HG02938 (cell line): ENCODE results near the gene ATP6V1G2.
"Not testable (repeated sequence)": the region's sequence is repeated elsewhere in the genome, so short reads cannot be mapped to it uniquely, and the experiment has no call there.

Experiments used
- ATAC-seq: cut with Tn5 transposase; IDR thresholded peaks from one replicate; pipeline ENCODE4 v1.9.1; 2021; ENCODE audit warnings: mild to moderate bottlenecking, moderate library complexity; ENCODE audit not compliant: unreplicated experiment

ATP6V1G2 gene

GRCh38 chr6:31529329-31530150 lies 16.9 kb downstream of the ATP6V1G2 start:
- no peak for ATAC-seq

GRCh38 chr6:31528821-31529328 lies 17.5 kb downstream of the ATP6V1G2 start, which contains the start of gene MCCD1:
Gene MCCD1 (plus strand): TSS chr6:31528962. CDS start chr6:31529015, 53 bp downstream.
- ATAC-seq: no peak

GRCh38 chr6:31528307-31528777 lies 18.1 kb downstream of the ATP6V1G2 start:
- no peak for ATAC-seq

- no peak for ATAC-seq
These were observed 20.3 kb downstream of the ATP6V1G2 start for GRCh38 chr6:31525932-31526591.

GRCh38 chr6:31525553-31525931 lies 20.9 kb downstream of the ATP6V1G2 start:
- ATAC-seq: no peak

GRCh38 chr6:31521835-31522234 lies 24.6 kb downstream of the ATP6V1G2 start:
- ATAC-seq: no peak

- no peak for ATAC-seq
These were observed 32.8 kb downstream of the ATP6V1G2 start for GRCh38 chr6:31513456-31514165.

GRCh38 chr6:31510007-31510406 lies 36.4 kb downstream of the ATP6V1G2 start:
- ATAC-seq: no peak

GRCh38 chr6:31509036-31509435 lies 37.4 kb downstream of the ATP6V1G2 start:
- ATAC-seq: not testable (repeated sequence)

GRCh38 chr6:31502586-31502985 lies 43.8 kb downstream of the ATP6V1G2 start:
- no peak for ATAC-seq

GRCh38 chr6:31499648-31500047 lies 46.8 kb downstream of the ATP6V1G2 start:
- not testable (repeated sequence) for ATAC-seq

GRCh38 chr6:31498748-31499147 lies 47.7 kb downstream of the ATP6V1G2 start:
- ATAC-seq: no peak

GRCh38 chr6:31497531-31498476 lies 48.6 kb downstream of the ATP6V1G2 start, which contains the start of gene MICB:
Gene MICB (plus strand): TSS chr6:31498145. CDS start chr6:31498194, 49 bp downstream.
- no peak for ATAC-seq

GRCh38 chr6:31496826-31497225 lies 49.6 kb downstream of the ATP6V1G2 start:
- not testable (repeated sequence) for ATAC-seq

- ATAC-seq: no peak
These were observed 50.8 kb downstream of the ATP6V1G2 start for GRCh38 chr6:31495580-31495979.
